ENCODE measurements around the gene ATP2B2. TPM values are rescaled to one million over a fixed set of nuclear protein-coding genes. Genes with fewer than 3 reads are reported as not detected.

ATP2B2 gene
- total RNA-seq, 6 experiments from 2014 or later, result 25.9 to 45.1 (median 35.1) TPM

GRCh38 chr3:10470120-10471053 lies 35.0 kb downstream of the ATP2B2 start:
- Histone ChIP-seq H3K4me3 (no peak overlapping the region), H3K27ac (no peak overlapping the region), H3K27me3 (no peaks in the 10 kb centered on the region), H3K36me3 (no peaks in the 10 kb centered on the region), H3K4me1 (peaks cover 0 to 15% (median 7%) of the 10 kb centered on the region in 4 donors), H3K9me3 (no peaks in the 10 kb centered on the region)
- ATAC-seq, result peak; percentile 28 to 73 (median 52)
- TF ChIP-seq POLR2A (IDR thresholded peaks at IDR 0.05), result no peak
- TF ChIP-seq CTCF (IDR thresholded peaks at IDR 0.05), result no peak
- intact Hi-C loops (cut with DNase I), result no loop called here
- peak in 1 of 3 donors; percentile 64 for DNase-seq
- WGBS (ENCODE audit: insufficient coverage, low coverage, low lambda C conversion rate, missing lambda C conversion rate), result 43% methylated on average over 6 of the region's 12 CpGs

- H3K36me3 ChIP-seq, result no peaks in the 10 kb centered on the region
- no peak overlapping the region for H3K4me3 ChIP-seq
- no peak overlapping the region for H3K27ac ChIP-seq
- 66% methylated on average over 7 of the region's 9 CpGs for whole genome bisulfite sequencing (ENCODE audit: insufficient coverage, low coverage, low lambda C conversion rate, missing lambda C conversion rate)
- H3K4me1 ChIP-seq, result peaks cover 0 to 15% (median 7%) of the 10 kb centered on the region in 4 donors
- intact Hi-C loops (cut with DNase I), result no loop called here
- no peak for DNase-seq
- no peaks in the 10 kb centered on the region for H3K27me3 ChIP-seq
- TF ChIP-seq POLR2A (IDR thresholded peaks at IDR 0.05) (no peak), CTCF (IDR thresholded peaks at IDR 0.05) (no peak)
- no peaks in the 10 kb centered on the region for H3K9me3 ChIP-seq
- ATAC-seq, result no peak
Observed at GRCh38 chr3:10469441-10470119, 35.8 kb downstream of the ATP2B2 start.

- Histone ChIP-seq H3K9me3 (no peaks in the 10 kb centered on the region), H3K4me3 (no peak overlapping the region), H3K4me1 (peaks cover 0 to 15% (median 7%) of the 10 kb centered on the region in 4 donors), H3K36me3 (no peaks in the 10 kb centered on the region), H3K27ac (no peak overlapping the region), H3K27me3 (no peaks in the 10 kb centered on the region)
- no peak for ATAC-seq
- WGBS (ENCODE audit: insufficient coverage, low coverage, low lambda C conversion rate, missing lambda C conversion rate), result 51% methylated on average over 13 of the region's 13 CpGs
- DNase-seq, result no peak
- TF ChIP-seq CTCF (IDR thresholded peaks at IDR 0.05), result no peak
- intact Hi-C loops (cut with DNase I), result no loop called here
Observed at GRCh38 chr3:10468613-10469354, 36.6 kb downstream of the ATP2B2 start.

- Histone ChIP-seq H3K9me3 (no peaks in the 10 kb centered on the region), H3K4me3 (no peak overlapping the region), H3K4me1 (peaks cover 0 to 15% (median 7%) of the 10 kb centered on the region in 4 donors), H3K27me3 (no peaks in the 10 kb centered on the region), H3K36me3 (no peaks in the 10 kb centered on the region), H3K27ac (no peak overlapping the region)
- 35% methylated on average over 2 of the region's 11 CpGs for whole genome bisulfite sequencing (ENCODE audit: insufficient coverage, low coverage, low lambda C conversion rate, missing lambda C conversion rate)
- intact Hi-C loops (cut with DNase I), result no loop called here
- ATAC-seq, result peak; percentile 71 to 91 (median 80)
- peak; percentile 82 to 84 (median 83) for DNase-seq
- TF ChIP-seq CTCF (IDR thresholded peaks at IDR 0.05) (no peak), POLR2A (IDR thresholded peaks at IDR 0.05) (no peak)
Observed at GRCh38 chr3:10467904-10468612, 37.3 kb downstream of the ATP2B2 start.

All from right lobe of liver (tissue), 6 donors.